Mesenteric fat pad (tissue), 1 donor: ENCODE results near the gene LRRC2. TPM values are rescaled to one million over a fixed set of nuclear protein-coding genes. Genes with fewer than 3 reads are reported as not detected.
A peak's percentile ranks its signal among the peaks of the same experiment; 100 is the strongest.
"Not testable (repeated sequence)": the region's sequence is repeated elsewhere in the genome, so short reads cannot be mapped to it uniquely, and the experiment has no call there.

Source experiments
- DNase-seq: peaks from one replicate; pipeline ENCODE4 v3.0.0-alpha.2; 2020; ENCODE audit warnings: low spot score
- total RNA-seq: library from RNA; stranded (reverse); fragmentation: NEBNext Ultra II Directional; extraction: Animal tissue kit (Norgen Biotek cat#: 25700); gene quantifications from one replicate; pipeline ENCODE4 v1.2.1, GENCODE V29; 2021
- donor health status: DM: yes; HTN: yes; CAD: no.

Gene LRRC2
- total RNA-seq, 1 donor from 2014 or later = 2.1 TPM

- DNase-seq = no peak
These were observed 65.2 kb downstream of the LRRC2 start for GRCh38 chr3:46500656-46501635.

- DNase-seq = no peak
These were observed 67.1 kb downstream of the LRRC2 start for GRCh38 chr3:46498916-46499519.

- DNase-seq = no peak
These were observed 68.4 kb downstream of the LRRC2 start, which contains the start of gene RTP3 for GRCh38 chr3:46497556-46498265. TSS of gene RTP3 (plus strand) at chr3:46497976. CDS start at chr3:46498063, 87 bp downstream.

- no peak for DNase-seq
These were observed 69.2 kb downstream of the LRRC2 start for GRCh38 chr3:46496746-46497555.

GRCh38 chr3:46495901-46496456 is 70.1 kb downstream of the LRRC2 start:
- DNase-seq = no peak

GRCh38 chr3:46494491-46494890 is 71.6 kb downstream of the LRRC2 start:
- not testable (repeated sequence) for DNase-seq

GRCh38 chr3:46492890-46493547 is 73.1 kb downstream of the LRRC2 start:
- no peak for DNase-seq

GRCh38 chr3:46491089-46492070 is 74.7 kb downstream of the LRRC2 start:
- DNase-seq = no peak

GRCh38 chr3:46490338-46491084 is 75.6 kb downstream of the LRRC2 start:
- DNase-seq = no peak

GRCh38 chr3:46489875-46490274 is 76.2 kb downstream of the LRRC2 start:
- no peak for DNase-seq

GRCh38 chr3:46489381-46489780 is 76.7 kb downstream of the LRRC2 start:
- DNase-seq = peak; percentile 37

GRCh38 chr3:46488735-46489361 is 77.3 kb downstream of the LRRC2 start:
- DNase-seq = peak; percentile 94

GRCh38 chr3:46485779-46486175 is 80.3 kb downstream of the LRRC2 start:
- DNase-seq = peak; percentile 8

- DNase-seq = peak; percentile 71
These were observed 81.0 kb downstream of the LRRC2 start for GRCh38 chr3:46484911-46485778.

- DNase-seq = peak; percentile 33
These were observed 81.7 kb downstream of the LRRC2 start for GRCh38 chr3:46484388-46484787.

GRCh38 chr3:46483825-46484224 is 82.3 kb downstream of the LRRC2 start:
- peak; percentile 24 for DNase-seq
